Neuronal stem cell (in vitro differentiated cells): ENCODE data around the gene PDE1A.

Experiments
- DNase-seq: peaks from one replicate; pipeline ENCODE4 v3.0.0-alpha.2; 2013; ENCODE audit warnings: low spot score
- H2AFZ ChIP-seq: one replicate; pipeline ENCODE4 v1.6.1; 2013; ENCODE audit warnings: mild to moderate bottlenecking, low read length, inconsistent platforms
- H2AK5ac ChIP-seq: 2 replicates; pipeline ENCODE4 v1.6.1; 2013; ENCODE audit warnings: low read depth, mild to moderate bottlenecking, inconsistent platforms, low read length, moderate library complexity, mixed read lengths
- H2BK120ac ChIP-seq: 2 replicates; pipeline ENCODE4 v1.6.1; 2013; ENCODE audit warnings: low read depth, mild to moderate bottlenecking, inconsistent platforms, low read length, moderate library complexity, mixed read lengths
- H2BK12ac ChIP-seq: one replicate; pipeline ENCODE4 v1.6.1; 2013; ENCODE audit warnings: low read length, inconsistent platforms
- H2BK15ac ChIP-seq: 2 replicates; pipeline ENCODE4 v1.6.1; 2013; ENCODE audit warnings: mild to moderate bottlenecking, low read length, inconsistent platforms, mixed read lengths
- H2BK5ac ChIP-seq: one replicate; pipeline ENCODE4 v1.6.1; 2013; ENCODE audit warnings: inconsistent platforms, mild to moderate bottlenecking, low read length, moderate library complexity
- H3K14ac ChIP-seq: one replicate; pipeline ENCODE4 v1.6.1; 2013; ENCODE audit warnings: low read length, inconsistent platforms
- H3K18ac ChIP-seq: 2 replicates; pipeline ENCODE4 v1.6.1; 2013; ENCODE audit warnings: low read length, inconsistent platforms
- H3K23ac ChIP-seq: 2 replicates; pipeline ENCODE4 v1.6.1; 2013; ENCODE audit warnings: low read depth, mild to moderate bottlenecking, mixed read lengths, low read length, inconsistent platforms; ENCODE audit not compliant: poor library complexity
- H3K27ac ChIP-seq: replicated peaks from 3 replicates; pipeline ENCODE4 v1.5.1; 2013; ENCODE audit warnings: low read length, inconsistent platforms
- H3K27me3 ChIP-seq, 3 experiments: 2 replicates each; pipeline ENCODE4 v1.6.1; 2013; ENCODE audit warnings: low read length in 3 of 3, mild to moderate bottlenecking in 2 of 3, inconsistent platforms in 1 of 3, low read depth in 1 of 3, mixed read lengths in 1 of 3, moderate library complexity in 1 of 3; ENCODE audit not compliant: control insufficient read depth in 3 of 3, insufficient read depth in 3 of 3
- H3K36me3 ChIP-seq, 2 donors: replicated peaks in 1 of 2; 2 replicates each; pipeline ENCODE4 v1.6.1; 2013; ENCODE audit warnings: low read length in 2 of 2; ENCODE audit not compliant: control insufficient read depth in 2 of 2, insufficient read depth in 2 of 2
- H3K4ac ChIP-seq: 2 replicates; pipeline ENCODE4 v1.6.1; 2013; ENCODE audit warnings: inconsistent platforms, mild to moderate bottlenecking, low read length, moderate library complexity
- H3K4me1 ChIP-seq, 2 donors: 1 replicate in 1 of 2; 2 replicates in 1 of 2; pipeline ENCODE4 v1.6.1; 2013; ENCODE audit warnings: low read length in 2 of 2, low read depth in 1 of 2; ENCODE audit not compliant: control insufficient read depth in 2 of 2, insufficient read depth in 1 of 2
- H3K4me2 ChIP-seq: one replicate; pipeline ENCODE4 v1.6.1; 2013; ENCODE audit warnings: mild to moderate bottlenecking, low read length, inconsistent platforms; ENCODE audit not compliant: insufficient read depth, poor library complexity, severe bottlenecking
- H3K4me3 ChIP-seq, 2 donors: 2 replicates each; pipeline ENCODE4 v1.5.1; 2013; ENCODE audit warnings: low read length in 2 of 2, mild to moderate bottlenecking in 2 of 2, inconsistent platforms in 1 of 2, moderate library complexity in 1 of 2
- H3K79me1 ChIP-seq: one replicate; pipeline ENCODE4 v1.6.1; 2013; ENCODE audit warnings: low read depth, mild to moderate bottlenecking, inconsistent platforms, low read length, moderate library complexity
- H3K9ac ChIP-seq: one replicate; pipeline ENCODE4 v1.6.1; 2013; ENCODE audit warnings: mild to moderate bottlenecking, low read depth, low read length, inconsistent platforms; ENCODE audit not compliant: poor library complexity
- H3K9me3 ChIP-seq, 2 donors: replicated peaks in 1 of 2; 2 replicates each; pipeline versions ENCODE3 to v1.6.1; 2013; ENCODE audit warnings: low read length in 2 of 2, mild to moderate bottlenecking in 2 of 2, inconsistent platforms in 1 of 2, low read depth in 1 of 2, mixed read lengths in 1 of 2, moderate library complexity in 1 of 2; ENCODE audit not compliant: control insufficient read depth in 2 of 2, insufficient read depth in 1 of 2
- H4K8ac ChIP-seq: one replicate; pipeline ENCODE4 v1.6.1; 2013; ENCODE audit warnings: low read depth, mild to moderate bottlenecking, inconsistent platforms, low read length, moderate library complexity
- H4K91ac ChIP-seq: one replicate; pipeline ENCODE4 v1.6.1; 2013; ENCODE audit warnings: low read length, low read depth, mild to moderate bottlenecking, inconsistent platforms; ENCODE audit not compliant: poor library complexity
- WGBS, 2 donors: extraction: QIAGEN DNeasy Blood & Tissue Kit; methylation state at CpG; one replicate each; pipeline ENCODE4 v1.1.7; 2013; ENCODE audit warnings: missing lambda C conversion rate in 2 of 2, mixed read lengths in 1 of 2; ENCODE audit not compliant: insufficient read length in 2 of 2, insufficient replicate concordance in 1 of 2; ENCODE audit errors: extremely low coverage in 2 of 2; 5-methylcytosine and 5-hydroxymethylcytosine counted together

Gene PDE1A

GRCh38 chr2:182267971-182268370 lies 158.9 kb downstream of the PDE1A start:
- Histone ChIP-seq H3K36me3 (peaks cover 0 to 2% of the 10 kb centered on the region in 2 donors), H3K14ac (no peak overlapping the region), H3K23ac (no peak overlapping the region), H2BK5ac (no peak overlapping the region), H2AFZ (no peak overlapping the region), H3K18ac (no peak overlapping the region), H3K79me1 (no peaks in the 10 kb centered on the region), H3K9ac (no peak overlapping the region), H3K4me3 (no peak overlapping the region), H4K8ac (no peak overlapping the region), H3K4me2 (no peak overlapping the region), H2BK120ac (no peak overlapping the region), H3K27ac (no peak overlapping the region), H3K4ac (no peak overlapping the region), H2BK15ac (no peak overlapping the region), H2BK12ac (no peak overlapping the region), H3K9me3 (no peaks in the 10 kb centered on the region), H3K27me3 (no peaks in the 10 kb centered on the region), H2AK5ac (no peak overlapping the region), H4K91ac (no peak overlapping the region), H3K4me1 (no peaks in the 10 kb centered on the region)
- no CpG with 5 or more reads among the region's 1 CpG for WGBS, 2 donors
- DNase-seq: no peak

GRCh38 chr2:182266909-182267308 lies 159.9 kb downstream of the PDE1A start:
- Histone ChIP-seq H3K23ac (no peak overlapping the region), H3K79me1 (no peaks in the 10 kb centered on the region), H3K18ac (no peak overlapping the region), H3K27me3 (no peaks in the 10 kb centered on the region), H2BK12ac (no peak overlapping the region), H2AK5ac (no peak overlapping the region), H2BK15ac (no peak overlapping the region), H3K4me3 (no peak overlapping the region), H2BK5ac (no peak overlapping the region), H3K9me3 (no peaks in the 10 kb centered on the region), H3K27ac (no peak overlapping the region), H3K4ac (no peak overlapping the region), H4K91ac (no peak overlapping the region), H3K9ac (no peak overlapping the region), H2BK120ac (no peak overlapping the region), H3K4me1 (no peaks in the 10 kb centered on the region), H2AFZ (no peak overlapping the region), H3K4me2 (no peak overlapping the region), H3K36me3 (peaks cover 0 to 3% of the 10 kb centered on the region in 2 donors), H4K8ac (no peak overlapping the region), H3K14ac (no peak overlapping the region)
- no peak for DNase-seq

- no peak overlapping the region for H4K8ac ChIP-seq
These were observed 161.1 kb downstream of the PDE1A start for GRCh38 chr2:182265718-182266117.

GRCh38 chr2:182261860-182262387 lies 164.9 kb downstream of the PDE1A start:
- Histone ChIP-seq H2AFZ (no peak overlapping the region), H2BK120ac (no peak overlapping the region), H3K14ac (no peak overlapping the region), H3K4me3 (no peak overlapping the region), H4K8ac (no peak overlapping the region), H3K9ac (no peak overlapping the region), H3K4me1 (peaks cover 0 to 3% of the 10 kb centered on the region in 2 donors), H3K4me2 (no peak overlapping the region), H2BK15ac (no peak overlapping the region), H2BK12ac (no peak overlapping the region), H3K36me3 (peaks cover 0 to 3% of the 10 kb centered on the region in 2 donors), H4K91ac (no peak overlapping the region), H3K4ac (no peak overlapping the region), H3K23ac (no peak overlapping the region), H3K9me3 (no peaks in the 10 kb centered on the region), H2AK5ac (no peak overlapping the region), H3K27me3 (no peaks in the 10 kb centered on the region), H3K79me1 (no peaks in the 10 kb centered on the region), H3K18ac (no peak overlapping the region), H3K27ac (no peak overlapping the region), H2BK5ac (no peak overlapping the region)
- DNase-seq: no peak
- no CpG with 5 or more reads among the region's 3 CpGs for WGBS, 2 donors

More at GRCh38 chr2:182265718-182266117, 161.1 kb downstream of the PDE1A start:
- no peak overlapping the region for H3K4me2 ChIP-seq
- no peak overlapping the region for H3K14ac ChIP-seq
- no peak overlapping the region for H2BK5ac ChIP-seq
- no peak overlapping the region for H2BK120ac ChIP-seq
- no peak overlapping the region for H3K9ac ChIP-seq
- H3K27me3 ChIP-seq: no peaks in the 10 kb centered on the region
- no peak overlapping the region for H4K91ac ChIP-seq
- peaks cover 0 to 3% of the 10 kb centered on the region in 2 donors for H3K36me3 ChIP-seq
- no peak overlapping the region for H2BK12ac ChIP-seq
- DNase-seq: no peak
- no peak overlapping the region for H2BK15ac ChIP-seq
- no peak overlapping the region for H3K18ac ChIP-seq
- H3K79me1 ChIP-seq: no peaks in the 10 kb centered on the region
- H3K4ac ChIP-seq: no peak overlapping the region
- WGBS, 2 donors: no CpG with 5 or more reads among the region's 3 CpGs
- H3K4me1 ChIP-seq: no peaks in the 10 kb centered on the region
- no peak overlapping the region for H2AFZ ChIP-seq
- H3K27ac ChIP-seq: no peak overlapping the region
- H2AK5ac ChIP-seq: no peak overlapping the region
- H3K9me3 ChIP-seq: no peaks in the 10 kb centered on the region
- H3K23ac ChIP-seq: no peak overlapping the region
- no peak overlapping the region for H3K4me3 ChIP-seq
